OCI-LY1 (cell line): Measurements from ENCODE around the gene COL19A1.

Experiments used
- H2AFZ ChIP-seq: fragments of 200-600 bp; sonication (generic), shearing (Covaris generic); 2 replicates; pipeline ENCODE4 v1.6.0; 2014; ENCODE audit warnings: antibody characterized with exemption, mild to moderate bottlenecking, low read length
- H3F3A ChIP-seq: fragments of 200-600 bp; sonication (generic), shearing (Covaris generic); 2 replicates; pipeline ENCODE4 v1.6.0; 2014; ENCODE audit warnings: mild to moderate bottlenecking, antibody characterized with exemption, low read length, moderate library complexity; ENCODE audit not compliant: insufficient read depth
- H3K27ac ChIP-seq: fragments of 200-600 bp; sonication (generic); 2 replicates; pipeline ENCODE4 v1.5.1; 2014; ENCODE audit warnings: low read length, mixed run types, mild to moderate bottlenecking, low read depth; ENCODE audit not compliant: poor library complexity, severe bottlenecking
- H3K27me3 ChIP-seq: fragments of 200-600 bp; sonication (generic); 2 replicates; pipeline ENCODE4 v1.6.0; 2014; ENCODE audit warnings: antibody characterized with exemption, mild to moderate bottlenecking, low read length, moderate library complexity; ENCODE audit not compliant: insufficient read depth
- H3K36me3 ChIP-seq: fragments of 200-600 bp; sonication (generic); 2 replicates; pipeline ENCODE4 v1.6.1; 2014; ENCODE audit warnings: mild to moderate bottlenecking, antibody characterized with exemption, low read length, moderate library complexity, mixed read lengths; ENCODE audit not compliant: insufficient read depth
- H3K4me1 ChIP-seq: fragments of 200-600 bp; sonication (generic); 2 replicates; pipeline ENCODE4 v1.5.1; 2014; ENCODE audit warnings: mild to moderate bottlenecking, low read length, moderate library complexity; ENCODE audit not compliant: insufficient read depth, severe bottlenecking
- H3K4me2 ChIP-seq: fragments of 200-600 bp; sonication (generic), shearing (Covaris generic); 2 replicates; pipeline ENCODE4 v1.6.1; 2014; ENCODE audit warnings: low read length
- H3K4me3 ChIP-seq: fragments of 200-600 bp; sonication (generic); 2 replicates; pipeline ENCODE4 v1.5.1; 2014; ENCODE audit warnings: low read length, low read depth, mild to moderate bottlenecking, mixed read lengths; ENCODE audit not compliant: poor library complexity, severe bottlenecking
- H3K79me2 ChIP-seq: fragments of 200-600 bp; shearing (Covaris generic); 2 replicates; pipeline ENCODE4 v1.6.1; 2016; ENCODE audit warnings: mixed run types, low read length, mixed read lengths; ENCODE audit not compliant: insufficient read depth
- H3K9ac ChIP-seq: fragments of 200-600 bp; sonication (generic), shearing (Covaris generic); 2 replicates; pipeline ENCODE4 v1.6.1; 2014; ENCODE audit warnings: mild to moderate bottlenecking, low read length, mixed read lengths
- H3K9me2 ChIP-seq: fragments of 200-600 bp; sonication (generic), shearing (Covaris generic); 2 replicates; pipeline ENCODE4 v1.6.1; 2014; ENCODE audit warnings: low read depth, mild to moderate bottlenecking, low read length, mixed read lengths
- H3K9me3 ChIP-seq: fragments of 200-600 bp; shearing (Covaris generic); 2 replicates; pipeline ENCODE4 v1.6.1; 2014; ENCODE audit warnings: low read length, mixed read lengths
- H4K20me1 ChIP-seq: fragments of 200-600 bp; sonication (generic), shearing (Covaris generic); 2 replicates; pipeline ENCODE4 v1.6.0; 2016; ENCODE audit warnings: mild to moderate bottlenecking, low read length; ENCODE audit not compliant: insufficient read depth
- EZH2 ChIP-seq: fragments of 200-600 bp; sonication (generic), shearing (Covaris generic); IDR thresholded peaks from 2 replicates; pipeline ENCODE4 v1.8.0; 2017; ENCODE audit warnings: borderline replicate concordance, mixed run types, mild to moderate bottlenecking, antibody characterized with exemption, low read length, moderate library complexity, mixed read lengths
- TF ChIP-seq, protein P1 (sequence below): fragments of 200-600 bp; sonication (generic), shearing (Covaris generic); IDR thresholded peaks from 2 replicates; pipeline ENCODE4 v1.5.1; 2017; ENCODE audit warnings: mild to moderate bottlenecking, antibody characterized with exemption, low read length, moderate library complexity, mixed read lengths

COL19A1 gene

GRCh38 chr6:69974193-69974592, 107.8 kb downstream of the COL19A1 start:
- Histone ChIP-seq H4K20me1 (0 out of 2 replicates have a peak, but pooled peaks cover 2% of the 10 kb centered on the region), H3K9me2 (no peaks in the 10 kb centered on the region), H3K9me3 (no peaks in the 10 kb centered on the region), H3F3A (no peaks in the 10 kb centered on the region), H3K27ac (no peak overlapping the region), H3K36me3 (no peaks in the 10 kb centered on the region), H2AFZ (no peak overlapping the region), H3K27me3 (no peaks in the 10 kb centered on the region), H3K79me2 (no peaks in the 10 kb centered on the region), H3K4me2 (no peak overlapping the region), H3K9ac (no peak overlapping the region), H3K4me3 (no peak overlapping the region), H3K4me1 (no peaks in the 10 kb centered on the region)
- no peak for TF ChIP-seq EZH2
- TF ChIP-seq, protein P1, sequence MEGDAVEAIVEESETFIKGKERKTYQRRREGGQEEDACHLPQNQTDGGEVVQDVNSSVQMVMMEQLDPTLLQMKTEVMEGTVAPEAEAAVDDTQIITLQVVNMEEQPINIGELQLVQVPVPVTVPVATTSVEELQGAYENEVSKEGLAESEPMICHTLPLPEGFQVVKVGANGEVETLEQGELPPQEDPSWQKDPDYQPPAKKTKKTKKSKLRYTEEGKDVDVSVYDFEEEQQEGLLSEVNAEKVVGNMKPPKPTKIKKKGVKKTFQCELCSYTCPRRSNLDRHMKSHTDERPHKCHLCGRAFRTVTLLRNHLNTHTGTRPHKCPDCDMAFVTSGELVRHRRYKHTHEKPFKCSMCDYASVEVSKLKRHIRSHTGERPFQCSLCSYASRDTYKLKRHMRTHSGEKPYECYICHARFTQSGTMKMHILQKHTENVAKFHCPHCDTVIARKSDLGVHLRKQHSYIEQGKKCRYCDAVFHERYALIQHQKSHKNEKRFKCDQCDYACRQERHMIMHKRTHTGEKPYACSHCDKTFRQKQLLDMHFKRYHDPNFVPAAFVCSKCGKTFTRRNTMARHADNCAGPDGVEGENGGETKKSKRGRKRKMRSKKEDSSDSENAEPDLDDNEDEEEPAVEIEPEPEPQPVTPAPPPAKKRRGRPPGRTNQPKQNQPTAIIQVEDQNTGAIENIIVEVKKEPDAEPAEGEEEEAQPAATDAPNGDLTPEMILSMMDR, result no peak

DNA sequence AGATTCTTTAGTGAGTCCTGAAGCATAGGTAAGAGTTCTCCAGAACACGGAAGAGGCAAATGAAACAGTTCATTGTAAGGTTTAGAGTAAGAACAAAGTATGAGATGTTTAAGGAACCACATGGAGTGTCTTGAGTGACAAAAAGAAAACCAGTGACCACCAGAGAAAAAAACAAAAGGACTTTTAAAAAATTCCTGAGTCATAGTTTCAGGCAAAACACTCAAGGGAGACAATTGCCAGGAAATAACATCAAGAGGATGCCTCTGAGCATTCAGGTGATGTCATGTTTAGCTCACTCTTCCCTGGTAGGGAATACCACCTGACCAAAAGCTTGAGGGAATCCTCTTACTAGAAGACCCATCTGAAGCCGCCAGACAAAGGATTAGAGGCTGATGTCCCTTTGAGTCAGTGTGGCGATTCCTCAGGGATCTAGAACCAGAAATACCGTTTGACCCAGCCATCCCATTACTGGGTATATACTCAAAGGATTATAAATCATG, 110.3 kb downstream of the COL19A1 start:
- Histone ChIP-seq H3K9me2 (no peaks in the 10 kb centered on the region), H3K27ac (no peak overlapping the region), H3K4me3 (no peak overlapping the region), H3F3A (no peaks in the 10 kb centered on the region), H3K4me2 (no peak overlapping the region), H3K27me3 (no peaks in the 10 kb centered on the region), H4K20me1 (0 out of 2 replicates have a peak, but pooled peaks cover 2% of the 10 kb centered on the region), H3K9me3 (no peaks in the 10 kb centered on the region), H3K79me2 (no peaks in the 10 kb centered on the region), H3K36me3 (no peaks in the 10 kb centered on the region), H3K4me1 (no peaks in the 10 kb centered on the region), H3K9ac (no peak overlapping the region), H2AFZ (no peak overlapping the region)
- TF ChIP-seq, protein P1, result no peak
- no peak for TF ChIP-seq EZH2

GRCh38 chr6:69980624-69981023, 114.3 kb downstream of the COL19A1 start:
- TF ChIP-seq EZH2, result no peak
- H3K27me3 ChIP-seq, result no peaks in the 10 kb centered on the region
- no peak overlapping the region for H2AFZ ChIP-seq
- H3K4me3 ChIP-seq, result no peak overlapping the region
- H3K79me2 ChIP-seq, result no peaks in the 10 kb centered on the region
- H4K20me1 ChIP-seq, result 0 out of 2 replicates have a peak, but pooled peaks cover 2% of the 10 kb centered on the region
- no peaks in the 10 kb centered on the region for H3K9me2 ChIP-seq
- no peak overlapping the region for H3K4me2 ChIP-seq
- H3K36me3 ChIP-seq, result no peaks in the 10 kb centered on the region
- H3K4me1 ChIP-seq, result no peaks in the 10 kb centered on the region
- H3K27ac ChIP-seq, result no peak overlapping the region
- no peak overlapping the region for H3K9ac ChIP-seq
- no peaks in the 10 kb centered on the region for H3F3A ChIP-seq
- no peaks in the 10 kb centered on the region for H3K9me3 ChIP-seq

GRCh38 chr6:69984506-69984905, 118.2 kb downstream of the COL19A1 start:
- no peaks in the 10 kb centered on the region for H4K20me1 ChIP-seq

More at GRCh38 chr6:69984506-69984905, 118.2 kb downstream of the COL19A1 start:
- Histone ChIP-seq H2AFZ (no peak overlapping the region; the same call in 1 of the 2 replicates), H3K36me3 (no peaks in the 10 kb centered on the region), H3K79me2 (no peaks in the 10 kb centered on the region), H3K9me3 (no peaks in the 10 kb centered on the region), H3F3A (no peaks in the 10 kb centered on the region), H3K9me2 (no peaks in the 10 kb centered on the region), H3K27ac (no peak overlapping the region), H3K4me2 (no peak overlapping the region), H3K27me3 (no peaks in the 10 kb centered on the region), H3K4me3 (no peak overlapping the region), H3K9ac (no peak overlapping the region), H3K4me1 (no peaks in the 10 kb centered on the region)
- TF ChIP-seq, protein P1, result no peak
- no peak for TF ChIP-seq EZH2
